Lower leg skin (tissue), 4 donors: ENCODE data around the gene INTS3. TPM values are rescaled to one million over a fixed set of nuclear protein-coding genes. Genes with fewer than 3 reads are reported as not detected.
"Not testable (repeated sequence)": the region's sequence is repeated elsewhere in the genome, so short reads cannot be mapped to it uniquely, and the experiment has no call there.

Experiments
- DNase-seq, 2 donors: peaks; one replicate each; pipeline ENCODE4 v3.0.0-alpha.2; 2019; ENCODE audit warnings: low spot score in 2 of 2
- H3K4me3 ChIP-seq: fragments of 200-600 bp; sonication (generic); 2 replicates; pipeline ENCODE4 v1.5.1; 2017; ENCODE audit warnings: mild to moderate bottlenecking, low read depth; ENCODE audit not compliant: poor library complexity, severe bottlenecking
- POLR2A ChIP-seq, 2 donors: fragments of 450-650 bp; IDR thresholded peaks; one replicate each; pipeline ENCODE4 v1.6.1; 2016 to 2017; ENCODE audit warnings: antibody characterized with exemption in 2 of 2, mild to moderate bottlenecking in 1 of 2, moderate library complexity in 1 of 2
- WGBS, 2 donors: methylation state at CpG; one replicate each; pipeline ENCODE4 v1.1.5; 2018; 5-methylcytosine and 5-hydroxymethylcytosine counted together
- intact Hi-C: fragments of 100-400 bp; cut with DNase I; formaldehyde crosslinking; loops from one replicate; pipeline ENCODE4 v1.15.0; 2023; ENCODE audit warnings: low total_unique reads
- total RNA-seq, 4 donors: library from RNA; depleted of rRNA; stranded (reverse); fragments of >200 nt; gene quantifications; one replicate each; pipeline ENCODE4 v1.1.0, GENCODE V29; 2016
- TF ChIP-seq, protein P1 (sequence below), 3 donors: fragments of 450-650 bp; IDR thresholded peaks; one replicate each; pipeline ENCODE4 v1.5.1; 2016; ENCODE audit warnings: antibody characterized with exemption in 3 of 3, mild to moderate bottlenecking in 3 of 3, moderate library complexity in 2 of 3

INTS3 gene
- total RNA-seq, 4 donors from 2014 or later, result 28.0 to 31.5 (median 29.6) TPM

DNA sequence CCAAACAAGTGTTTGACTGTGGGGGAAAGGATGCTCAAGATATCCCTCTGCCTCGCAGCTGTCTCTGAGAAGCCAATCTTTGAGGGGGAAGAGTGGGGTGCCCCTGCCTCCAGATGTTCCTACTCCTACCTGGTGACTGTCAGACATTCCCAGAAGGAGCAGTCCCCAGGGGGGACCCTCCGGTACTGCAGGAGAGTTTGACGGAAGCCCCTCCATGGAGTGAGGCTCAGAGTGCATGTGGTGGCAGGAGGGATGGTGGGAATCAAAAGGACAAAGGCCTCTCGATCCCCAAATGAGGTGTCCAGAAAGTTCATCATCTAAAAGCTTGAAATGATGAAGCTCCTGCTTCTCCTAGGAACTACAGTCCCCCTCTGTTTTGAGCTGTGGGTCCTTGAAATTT is 52.7 kb downstream of the INTS3 start:
- no peak overlapping the region for H3K4me3 ChIP-seq
- DNase-seq, result no peak
- TF ChIP-seq, protein P1, sequence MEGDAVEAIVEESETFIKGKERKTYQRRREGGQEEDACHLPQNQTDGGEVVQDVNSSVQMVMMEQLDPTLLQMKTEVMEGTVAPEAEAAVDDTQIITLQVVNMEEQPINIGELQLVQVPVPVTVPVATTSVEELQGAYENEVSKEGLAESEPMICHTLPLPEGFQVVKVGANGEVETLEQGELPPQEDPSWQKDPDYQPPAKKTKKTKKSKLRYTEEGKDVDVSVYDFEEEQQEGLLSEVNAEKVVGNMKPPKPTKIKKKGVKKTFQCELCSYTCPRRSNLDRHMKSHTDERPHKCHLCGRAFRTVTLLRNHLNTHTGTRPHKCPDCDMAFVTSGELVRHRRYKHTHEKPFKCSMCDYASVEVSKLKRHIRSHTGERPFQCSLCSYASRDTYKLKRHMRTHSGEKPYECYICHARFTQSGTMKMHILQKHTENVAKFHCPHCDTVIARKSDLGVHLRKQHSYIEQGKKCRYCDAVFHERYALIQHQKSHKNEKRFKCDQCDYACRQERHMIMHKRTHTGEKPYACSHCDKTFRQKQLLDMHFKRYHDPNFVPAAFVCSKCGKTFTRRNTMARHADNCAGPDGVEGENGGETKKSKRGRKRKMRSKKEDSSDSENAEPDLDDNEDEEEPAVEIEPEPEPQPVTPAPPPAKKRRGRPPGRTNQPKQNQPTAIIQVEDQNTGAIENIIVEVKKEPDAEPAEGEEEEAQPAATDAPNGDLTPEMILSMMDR (IDR thresholded peaks at IDR 0.05), result no peak
- TF ChIP-seq POLR2A (IDR thresholded peaks at IDR 0.05), result no peak
- WGBS, 2 donors, result 52 to 59% methylated on average over 4 of the region's 4 CpGs
- intact Hi-C loops, result no loop called here

DNA sequence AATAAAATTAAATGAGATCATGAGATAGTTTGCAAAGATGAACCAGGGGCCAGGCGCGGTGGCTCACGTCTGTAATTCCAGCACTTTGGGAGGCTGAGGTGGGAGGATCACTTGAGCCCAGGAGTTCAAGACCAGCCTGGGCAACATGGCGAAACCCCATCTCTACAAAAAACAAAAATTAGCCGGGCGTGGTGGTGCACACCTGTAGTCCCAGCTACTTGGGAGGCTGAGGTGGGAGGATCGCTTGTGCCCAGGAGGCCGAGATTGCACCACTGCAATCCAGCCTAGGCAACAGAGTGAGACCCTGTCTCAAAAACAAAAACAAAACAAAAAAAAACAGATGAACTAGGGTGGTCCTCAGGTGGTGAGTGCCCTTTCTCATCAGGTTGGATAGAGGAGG is 54.8 kb downstream of the INTS3 start:
- intact Hi-C loops, DNase-seq, H3K4me3 ChIP-seq: not testable (repeated sequence)
- WGBS, 2 donors, result 92 to 94% methylated on average over 8 of the region's 8 CpGs

DNA sequence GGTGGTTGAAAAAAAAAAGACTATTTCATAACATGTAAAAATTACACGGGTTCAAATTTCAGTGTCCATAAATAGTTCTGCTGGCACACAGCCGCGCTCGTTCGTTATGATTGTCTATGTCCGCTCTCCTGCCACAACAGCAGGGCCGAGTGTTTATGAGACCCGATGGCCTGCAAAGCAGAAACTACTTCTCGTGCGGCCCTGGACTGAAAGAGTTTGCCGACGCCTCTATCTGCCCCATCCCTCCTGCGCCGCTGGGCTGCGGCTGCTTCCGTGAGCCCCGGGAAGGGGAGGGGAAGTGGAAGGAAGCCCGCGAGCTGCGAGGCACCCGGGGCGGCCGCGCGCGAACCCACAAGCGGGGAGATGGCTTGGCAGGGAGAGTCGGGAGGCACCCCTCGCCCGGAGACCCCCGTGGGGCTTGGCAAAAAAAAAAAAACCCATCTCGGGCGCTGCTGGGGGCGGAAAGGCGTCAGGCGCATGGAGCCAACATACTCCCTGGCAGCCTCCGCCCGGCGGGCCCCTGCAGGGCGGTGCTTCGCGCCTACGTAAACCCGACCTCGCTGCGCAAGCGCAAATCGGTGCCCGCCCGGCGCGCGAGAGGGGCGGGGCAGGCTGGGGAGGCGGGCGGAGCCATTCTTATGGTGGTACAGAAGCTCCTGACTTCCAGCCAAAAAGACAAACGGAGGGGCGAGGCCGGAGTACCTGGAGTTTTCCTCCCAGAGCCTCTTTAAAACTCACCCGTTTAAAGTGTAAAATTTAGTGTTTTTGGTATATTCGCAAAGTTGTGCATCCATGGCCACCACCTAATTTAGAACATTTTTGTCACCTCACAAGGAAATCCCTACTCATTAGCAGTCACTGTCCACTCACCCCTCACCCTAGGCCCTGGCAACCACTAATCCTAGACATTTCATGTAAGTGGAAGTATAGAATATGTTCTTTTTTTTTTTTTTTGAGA is 55.7 kb downstream of the INTS3 start:
- TF ChIP-seq, protein P1 (IDR thresholded peaks at IDR 0.05), result no peak
- peak in 1 of 2 donors; percentile 77 for TF ChIP-seq POLR2A (IDR thresholded peaks at IDR 0.05)
- peak overlapping the region; percentile 47 for H3K4me3 ChIP-seq
- DNase-seq, result peak; percentile 89 to 98
- intact Hi-C loops, result no loop called here
- 0 to 1% methylated on average over 43 to 57 of the region's 61 CpGs for WGBS, 2 donors

DNA sequence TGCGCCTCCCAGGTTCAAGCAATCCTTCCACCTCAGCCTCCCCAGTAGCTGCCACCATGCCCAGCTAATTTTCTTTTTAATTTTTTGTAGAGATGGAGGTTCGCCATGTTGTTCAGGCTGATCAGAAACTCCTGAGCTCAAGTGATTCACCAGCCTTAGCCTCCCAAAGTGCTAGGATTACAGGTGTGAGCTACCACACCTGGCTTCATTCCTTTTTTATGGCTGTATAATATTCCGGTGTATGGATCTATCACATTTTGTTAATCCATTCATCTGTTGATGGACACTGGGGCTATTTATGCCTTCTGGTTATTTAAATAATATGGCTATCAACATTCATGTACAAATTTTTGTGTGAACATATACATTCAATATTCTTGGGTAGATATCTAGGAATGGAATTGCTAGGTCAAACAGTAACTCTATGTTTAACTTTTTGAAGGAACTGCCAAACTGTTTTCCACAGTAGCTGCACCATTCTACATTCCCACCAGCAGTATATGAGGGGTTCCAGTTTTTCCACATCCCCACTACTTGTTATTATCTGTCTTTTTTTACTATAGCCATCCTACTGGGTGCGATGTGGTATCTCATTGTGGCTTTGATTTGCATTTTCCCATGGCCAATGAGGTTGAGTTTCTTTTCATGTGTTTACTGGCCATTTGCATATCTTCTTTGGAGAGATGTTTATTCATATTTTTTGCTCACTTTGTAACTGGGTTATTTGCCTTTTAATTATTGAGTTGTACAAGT is 58.4 kb downstream of the INTS3 start:
- DNase-seq, result no peak
- 94% methylated on average over 4 of the region's 4 CpGs for WGBS, 2 donors
- intact Hi-C loops, result no loop called here
- no peak overlapping the region for H3K4me3 ChIP-seq
- TF ChIP-seq, protein P1 (IDR thresholded peaks at IDR 0.05), result no peak
- TF ChIP-seq POLR2A (IDR thresholded peaks at IDR 0.05), result no peak

DNA sequence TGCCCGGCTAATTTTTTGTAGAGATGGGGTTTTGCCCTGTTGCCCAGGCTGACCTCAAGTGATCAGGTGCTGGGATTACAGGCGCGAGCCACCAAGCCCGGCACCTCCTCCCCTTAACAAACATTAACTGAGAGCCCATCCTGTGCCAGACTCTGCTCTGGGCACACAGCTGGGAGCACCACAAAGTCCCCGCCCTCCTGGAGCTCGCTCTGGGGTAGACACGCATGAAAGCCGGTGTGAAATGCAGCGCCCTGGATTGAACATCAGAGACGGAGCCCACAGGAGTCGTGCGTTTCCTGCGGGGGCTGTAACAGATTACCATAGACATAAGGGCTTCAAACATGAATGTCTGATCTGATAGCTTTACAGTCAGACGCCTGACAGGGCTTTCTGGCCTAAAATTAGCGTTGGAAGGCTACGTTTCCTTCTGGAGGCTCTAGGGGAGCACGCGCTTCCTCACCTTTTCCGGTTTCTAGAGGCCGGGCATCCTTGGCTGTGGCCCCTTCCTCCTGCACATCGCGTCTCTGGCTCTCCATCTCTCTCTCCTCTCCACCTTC is 61.7 kb downstream of the INTS3 start:
- intact Hi-C loops, result no loop called here
- H3K4me3 ChIP-seq, result no peak overlapping the region
- WGBS, 2 donors, result 50 to 58% methylated on average over 22 of the region's 22 CpGs
- TF ChIP-seq, protein P1 (IDR thresholded peaks at IDR 0.05), result no peak
- no peak for TF ChIP-seq POLR2A (IDR thresholded peaks at IDR 0.05)
- peak in 1 of 2 donors; percentile 84 for DNase-seq
